Gastroesophageal sphincter (tissue), 4 donors: Measurements from ENCODE around the gene PDLIM4. TPM values are rescaled to one million over a fixed set of nuclear protein-coding genes. Genes with fewer than 3 reads are reported as not detected.

Source experiments
- ATAC-seq: fragments of 150-250 bp; one replicate; pipeline ENCODE4 v1.9.1; 2016; ENCODE audit warnings: mild to moderate bottlenecking, moderate library complexity
- H3K27ac ChIP-seq, 4 donors: fragments of 200-600 bp; sonication (generic) in 3 of 4; 1 replicate in 3 of 4; 2 replicates in 1 of 4; pipeline ENCODE4 v1.5.1; 2016 to 2019
- H3K27me3 ChIP-seq: fragments of 200-600 bp; sonication (generic); one replicate; pipeline ENCODE4 v1.5.1; 2019
- H3K36me3 ChIP-seq, 2 donors: fragments of 200-600 bp; sonication (generic); one replicate each; pipeline ENCODE4 v1.5.1; 2019; ENCODE audit warnings: control low read depth in 1 of 2
- H3K4me1 ChIP-seq, 3 donors: fragments of 200-600 bp; sonication (generic); 1 replicate in 2 of 3; 2 replicates in 1 of 3; pipeline ENCODE4 v1.5.1; 2016 to 2019; ENCODE audit warnings: control low read depth in 2 of 3
- H3K4me3 ChIP-seq, 2 donors: fragments of 200-600 bp; sonication (generic); one replicate each; pipeline ENCODE4 v1.5.1; 2019; ENCODE audit warnings: mild to moderate bottlenecking in 1 of 2, moderate library complexity in 1 of 2
- H3K9me3 ChIP-seq, 3 donors: fragments of 200-600 bp; sonication (generic); one replicate each; pipeline ENCODE4 v1.5.1; 2017 to 2019; ENCODE audit warnings: control low read depth in 2 of 3
- CTCF ChIP-seq, 4 experiments: fragments of 200-600 bp in 2 of 4; fragments of 450-650 bp in 2 of 4; sonication (generic) in 1 of 4; IDR thresholded peaks; one replicate each; pipeline ENCODE4 v1.5.1; 2017 to 2019; ENCODE audit warnings: antibody characterized with exemption in 4 of 4, mild to moderate bottlenecking in 2 of 4, moderate library complexity in 2 of 4
- EP300 ChIP-seq: sonication (generic); formaldehyde crosslinking; IDR thresholded peaks from one replicate; pipeline ENCODE4 v1.6.1; 2017; ENCODE audit warnings: antibody characterized with exemption, mild to moderate bottlenecking
- POLR2A ChIP-seq, 2 donors: fragments of 450-650 bp; IDR thresholded peaks; one replicate each; pipeline ENCODE4 v1.6.1; 2017; ENCODE audit warnings: antibody characterized with exemption in 2 of 2, mild to moderate bottlenecking in 2 of 2, moderate library complexity in 1 of 2
- POLR2AphosphoS5 ChIP-seq: sonication (generic); formaldehyde crosslinking; IDR thresholded peaks from one replicate; pipeline ENCODE4 v1.6.1; 2017; ENCODE audit warnings: antibody characterized with exemption
- WGBS, 2 donors: methylation state at CpG; one replicate each; pipeline ENCODE4 v1.1.5; 2018; ENCODE audit warnings: low coverage in 1 of 2; 5-methylcytosine and 5-hydroxymethylcytosine counted together
- total RNA-seq, 4 donors: library from RNA; depleted of rRNA; stranded (reverse); fragments of >200 nt; gene quantifications; one replicate each; pipeline ENCODE4 v1.1.0, GENCODE V29; 2016

PDLIM4 gene
- total RNA-seq, 4 donors from 2014 or later, result 75.0 to 200 (median 92.7) TPM

GRCh38 chr5:132293066-132293991 is 35.8 kb downstream of the PDLIM4 start:
- Histone ChIP-seq H3K4me1 (peaks cover 0 to 31% (median 4%) of the 10 kb centered on the region in 3 donors), H3K27me3 (no peaks in the 10 kb centered on the region), H3K9me3 (no peaks in the 10 kb centered on the region), H3K4me3 (peak overlapping the region; percentile 51 to 73), H3K36me3 (no peaks in the 10 kb centered on the region), H3K27ac (peak overlapping the region; percentile 90 to 99 (median 96))
- TF ChIP-seq POLR2AphosphoS5 (peak; percentile 35), POLR2A (IDR thresholded peaks at IDR 0.05) (peak in 1 of 2 donors; percentile 39), CTCF (IDR thresholded peaks at IDR 0.05) (peak in 3 of 4 experiments; percentile 12 to 42 (median 23)), EP300 (no peak)
- 2 to 10% methylated on average over 7 to 8 of the region's 50 CpGs for WGBS, 2 donors
- peak; percentile 79 for ATAC-seq

GRCh38 chr5:132293992-132294727 is 36.7 kb downstream of the PDLIM4 start, which contains the start of gene SLC22A4:
SLC22A4 (plus strand) TSS chr5:132294394; CDS start chr5:132294617, 223 bp downstream.
- TF ChIP-seq CTCF (IDR thresholded peaks at IDR 0.05) (peak in 2 of 4 experiments; percentile 0 to 1), EP300 (no peak), POLR2AphosphoS5 (peak; percentile 89), POLR2A (IDR thresholded peaks at IDR 0.05) (peak; percentile 82 to 89)
- no peaks in the 10 kb centered on the region for H3K9me3 ChIP-seq
- H3K36me3 ChIP-seq, result no peaks in the 10 kb centered on the region
- peak within 1 kb of the TSS; percentile 90 to 99 (median 96) for H3K27ac ChIP-seq
- WGBS, 2 donors, result 0% methylated on average over 11 of the region's 63 CpGs; no CpG with 5 or more reads in 1 of the 2 donors
- peak; percentile 91 for ATAC-seq
- H3K4me3 ChIP-seq, result peak within 1 kb of the TSS; percentile 51 to 73
- H3K4me1 ChIP-seq, result peaks cover 0 to 31% (median 4%) of the 10 kb centered on the region in 3 donors
- H3K27me3 ChIP-seq, result no peaks in the 10 kb centered on the region

GRCh38 chr5:132294728-132295504 is 37.4 kb downstream of the PDLIM4 start:
- WGBS, 2 donors, result 40% methylated on average over 2 of the region's 50 CpGs; no CpG with 5 or more reads in 1 of the 2 donors
- Histone ChIP-seq H3K4me1 (peaks cover 0 to 31% (median 4%) of the 10 kb centered on the region in 3 donors), H3K27me3 (no peaks in the 10 kb centered on the region), H3K4me3 (peak overlapping the region; percentile 51 to 73), H3K9me3 (no peaks in the 10 kb centered on the region), H3K27ac (peak overlapping the region in 3 of 4 donors; percentile 96 to 99 (median 97)), H3K36me3 (no peaks in the 10 kb centered on the region)
- TF ChIP-seq POLR2A (IDR thresholded peaks at IDR 0.05) (peak in 1 of 2 donors; percentile 6), POLR2AphosphoS5 (peak; percentile 47), CTCF (IDR thresholded peaks at IDR 0.05) (no peak)
- ATAC-seq, result peak; percentile 6

GRCh38 chr5:132295505-132296411 is 38.3 kb downstream of the PDLIM4 start:
- no peak for TF ChIP-seq POLR2AphosphoS5
- 80% methylated on average over 1 to 5 of the region's 8 CpGs for WGBS, 2 donors
- H3K4me3 ChIP-seq, result peak overlapping the region in 1 of 2 donors; percentile 73
- H3K27me3 ChIP-seq, result no peaks in the 10 kb centered on the region
- ATAC-seq, result no peak
- no peaks in the 10 kb centered on the region for H3K36me3 ChIP-seq
- H3K27ac ChIP-seq, result peak overlapping the region in 3 of 4 donors; percentile 96 to 99 (median 97)
- H3K4me1 ChIP-seq, result peaks cover 0 to 31% (median 4%) of the 10 kb centered on the region in 3 donors
- no peaks in the 10 kb centered on the region for H3K9me3 ChIP-seq
